ENCODE measurements around the gene MPPE1.

The MPPE1 gene

GRCh38 chr18:11937874-11938478 is 29.9 kb upstream of the MPPE1 start:
- Histone ChIP-seq H3K27ac (ENCODE audit: low read length) (no peak overlapping the region), H3K27me3 (ENCODE audit: low read depth, low read length) (no peaks in the 10 kb centered on the region), H3K36me3 (replicated peaks; ENCODE audit: low read depth, low read length) (no peaks in the 10 kb centered on the region), H3K4me2 (ENCODE audit: low read length) (0 out of 2 replicates have a peak overlapping the region, but pooled peaks have one; percentile 18), H4K20me1 (ENCODE audit: insufficient read depth, low read length) (no peaks in the 10 kb centered on the region), H3K79me2 (ENCODE audit: low read length) (no peaks in the 10 kb centered on the region), H2AFZ (ENCODE audit: low read depth, low read length) (no peak overlapping the region), H3K4me1 (ENCODE audit: low read length) (no peaks in the 10 kb centered on the region), H3K9me3 (ENCODE audit: insufficient read depth, low read length) (no peaks in the 10 kb centered on the region), H3K4me3 (ENCODE audit: low read length) (no peak overlapping the region), H3K9ac (ENCODE audit: low read length) (no peak overlapping the region)
- TF ChIP-seq EZH2phosphoT487 (IDR thresholded peaks at IDR 0.05; ENCODE audit: low read depth) (no peak), CTCF (IDR thresholded peaks at IDR 0.05; ENCODE audit: low read depth, low read length) (peak; percentile 82)

- Histone ChIP-seq H3K9me3 (ENCODE audit: insufficient read depth, low read length) (no peaks in the 10 kb centered on the region), H4K20me1 (ENCODE audit: insufficient read depth, low read length) (no peaks in the 10 kb centered on the region), H2AFZ (ENCODE audit: low read depth, low read length) (no peak overlapping the region), H3K36me3 (replicated peaks; ENCODE audit: low read depth, low read length) (no peaks in the 10 kb centered on the region), H3K4me2 (ENCODE audit: low read length) (no peak overlapping the region), H3K9ac (ENCODE audit: low read length) (no peak overlapping the region), H3K4me1 (ENCODE audit: low read length) (peaks cover under 1% of the 10 kb centered on the region; the same call in 1 of the 2 replicates), H3K27me3 (ENCODE audit: low read depth, low read length) (0 out of 2 replicates have a peak, but pooled peaks cover 2% of the 10 kb centered on the region), H3K79me2 (ENCODE audit: low read length) (no peaks in the 10 kb centered on the region), H3K27ac (ENCODE audit: low read length) (no peak overlapping the region), H3K4me3 (ENCODE audit: low read length) (no peak overlapping the region)
- TF ChIP-seq EZH2phosphoT487 (IDR thresholded peaks at IDR 0.05; ENCODE audit: low read depth): no peak
- no peak for TF ChIP-seq CTCF (IDR thresholded peaks at IDR 0.05; ENCODE audit: low read depth, low read length)
Measured at GRCh38 chr18:11932393-11932792, 24.3 kb upstream of the MPPE1 start.

GRCh38 chr18:11927497-11927896 is 19.4 kb upstream of the MPPE1 start:
- Histone ChIP-seq H3K9me3 (ENCODE audit: insufficient read depth, low read length) (no peaks in the 10 kb centered on the region), H3K36me3 (replicated peaks; ENCODE audit: low read depth, low read length) (no peaks in the 10 kb centered on the region), H4K20me1 (ENCODE audit: insufficient read depth, low read length) (no peaks in the 10 kb centered on the region), H3K27ac (ENCODE audit: low read length) (no peak overlapping the region), H3K79me2 (ENCODE audit: low read length) (no peaks in the 10 kb centered on the region), H2AFZ (ENCODE audit: low read depth, low read length) (no peak overlapping the region), H3K27me3 (ENCODE audit: low read depth, low read length) (0 out of 2 replicates have a peak, but pooled peaks cover 7% of the 10 kb centered on the region), H3K4me3 (ENCODE audit: low read length) (no peak overlapping the region), H3K4me2 (ENCODE audit: low read length) (no peak overlapping the region), H3K4me1 (ENCODE audit: low read length) (peaks cover 6% of the 10 kb centered on the region), H3K9ac (ENCODE audit: low read length) (no peak overlapping the region)
- no peak for TF ChIP-seq EZH2phosphoT487 (IDR thresholded peaks at IDR 0.05; ENCODE audit: low read depth)
- TF ChIP-seq CTCF (IDR thresholded peaks at IDR 0.05; ENCODE audit: low read depth, low read length): no peak

- no peak for TF ChIP-seq CTCF (IDR thresholded peaks at IDR 0.05; ENCODE audit: low read depth, low read length)
- TF ChIP-seq EZH2phosphoT487 (IDR thresholded peaks at IDR 0.05; ENCODE audit: low read depth): no peak
- Histone ChIP-seq H3K4me2 (ENCODE audit: low read length) (no peak overlapping the region), H4K20me1 (ENCODE audit: insufficient read depth, low read length) (no peaks in the 10 kb centered on the region)
Measured at GRCh38 chr18:11925800-11926481, 17.8 kb upstream of the MPPE1 start.

More at GRCh38 chr18:11925800-11926481, 17.8 kb upstream of the MPPE1 start:
- no peak overlapping the region for H3K9ac ChIP-seq (ENCODE audit: low read length)
- no peak overlapping the region for H3K27ac ChIP-seq (ENCODE audit: low read length)
- H3K27me3 ChIP-seq (ENCODE audit: low read depth, low read length): 0 out of 2 replicates have a peak, but pooled peaks cover 7% of the 10 kb centered on the region
- no peak overlapping the region for H3K4me3 ChIP-seq (ENCODE audit: low read length)
- no peaks in the 10 kb centered on the region for H3K79me2 ChIP-seq (ENCODE audit: low read length)
- H3K36me3 ChIP-seq (replicated peaks; ENCODE audit: low read depth, low read length): no peaks in the 10 kb centered on the region
- peaks cover 17% of the 10 kb centered on the region for H3K4me1 ChIP-seq (ENCODE audit: low read length)
- no peak overlapping the region for H2AFZ ChIP-seq (ENCODE audit: low read depth, low read length)
- no peaks in the 10 kb centered on the region for H3K9me3 ChIP-seq (ENCODE audit: insufficient read depth, low read length)

All from OCI-LY3 (cell line).